ENCODE data around the gene USP25. TPM values are rescaled to one million over a fixed set of nuclear protein-coding genes. Genes with fewer than 3 reads are reported as not detected.

The USP25 gene
- total and polyA plus RNA-seq, 9 of the 15 experiments (the other 6 are each of a cell fraction or from before 2014, with no cell fraction given) = 7.8 to 44.9 (median 31.4) TPM

DNA sequence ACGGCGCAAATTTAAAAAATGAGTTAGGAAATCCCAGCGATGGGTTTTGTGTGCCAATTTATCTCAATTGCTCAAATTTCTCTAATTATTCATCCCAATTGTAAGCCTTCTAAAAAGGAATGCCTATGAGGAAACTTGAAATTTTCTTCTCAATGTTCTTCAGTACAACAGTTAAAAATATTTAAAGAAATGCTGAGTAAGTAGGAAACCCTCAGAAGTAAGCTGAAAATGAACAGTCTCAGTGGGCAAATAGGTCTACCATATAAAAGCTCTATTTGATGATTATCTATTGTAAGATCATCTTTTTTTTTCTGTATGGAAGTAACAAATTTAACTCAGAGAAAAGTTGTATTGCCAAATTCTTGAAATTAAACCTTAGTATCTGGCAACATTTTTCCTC, 1.7 kb upstream of the USP25 start:
- no peak for ATAC-seq
- Histone ChIP-seq H4K20me1 (replicated peaks; ENCODE audit: control insufficient read depth, insufficient read depth, low read length) (no peaks in the 10 kb centered on the region), H3K4me3 (no peak overlapping the region), H3K9me3 (replicated peaks; ENCODE audit: control insufficient read depth, insufficient read depth, low read depth, low read length) (no peaks in the 10 kb centered on the region), H3K9ac (ENCODE audit: insufficient read depth in 1 of 2, low read depth in 2 of 2, low read length in 2 of 2) (no peak overlapping the region), H3K36me3 (ENCODE audit: control insufficient read depth, insufficient read depth, low read length) (no peaks in the 10 kb centered on the region), H2AFZ (ENCODE audit: low read depth, low read length) (no peak overlapping the region), H3K27me3 (ENCODE audit: control insufficient read depth in 2 of 2, insufficient read depth in 2 of 2, low read length in 2 of 2) (no peaks in the 10 kb centered on the region), H3K79me2 (ENCODE audit: control insufficient read depth, insufficient read depth, low read length) (peaks cover 29% of the 10 kb centered on the region), H3K4me1 (replicated peaks in 1 of 2; ENCODE audit: control insufficient read depth in 2 of 2, insufficient read depth in 2 of 2, low read length in 2 of 2) (peaks cover 0 to 4% of the 10 kb centered on the region in 2 experiments; a peak in 1 of 5 replicates), H3K27ac (ENCODE audit: extremely low read depth, low read depth, low read length) (no peak overlapping the region), H3K9me1 (ENCODE audit: control insufficient read depth, insufficient read depth, low read length) (no peaks in the 10 kb centered on the region), H3K4me2 (ENCODE audit: insufficient read depth, low read length) (no peak overlapping the region)
- in situ Hi-C loops (cut with MboI) = no loop called here
- POLR2A ChIA-PET = interaction anchor here (0.6 kb wide), 1 partner anchor 319 kb away, joined by 3 read pairs; no protein-coding TSS in a partner anchor
- no peak for TF ChIP-seq HDAC2 (IDR thresholded peaks at IDR 0.05)
- TF ChIP-seq GTF2A2 (tag; IDR thresholded peaks at IDR 0.05) = no peak
- no peak for TF ChIP-seq ZNF347 (CRISPR knock-in tag; IDR thresholded peaks at IDR 0.05; ENCODE audit: low read depth)
- TF ChIP-seq EGR1 (conservative IDR thresholded peaks at IDR 0.05) = no peak
- TF ChIP-seq MEIS2 (IDR thresholded peaks at IDR 0.05; ENCODE audit: partially characterized antibody) = no peak
- peak; percentile 32; the same call in 1 of the 2 replicates for TF ChIP-seq MAFG (tag; conservative IDR thresholded peaks at IDR 0.05)
- TF ChIP-seq RBM39 (optimal IDR thresholded peaks at IDR 0.05; ENCODE audit: low read depth, low read length) = no peak
- TF ChIP-seq NELFE (IDR thresholded peaks at IDR 0.05; ENCODE audit: insufficient read depth, insufficient read length) = no peak
- no peak for TF ChIP-seq ZKSCAN1 (IDR thresholded peaks at IDR 0.05; ENCODE audit: low read depth, low read length)
- TF ChIP-seq, protein P1, sequence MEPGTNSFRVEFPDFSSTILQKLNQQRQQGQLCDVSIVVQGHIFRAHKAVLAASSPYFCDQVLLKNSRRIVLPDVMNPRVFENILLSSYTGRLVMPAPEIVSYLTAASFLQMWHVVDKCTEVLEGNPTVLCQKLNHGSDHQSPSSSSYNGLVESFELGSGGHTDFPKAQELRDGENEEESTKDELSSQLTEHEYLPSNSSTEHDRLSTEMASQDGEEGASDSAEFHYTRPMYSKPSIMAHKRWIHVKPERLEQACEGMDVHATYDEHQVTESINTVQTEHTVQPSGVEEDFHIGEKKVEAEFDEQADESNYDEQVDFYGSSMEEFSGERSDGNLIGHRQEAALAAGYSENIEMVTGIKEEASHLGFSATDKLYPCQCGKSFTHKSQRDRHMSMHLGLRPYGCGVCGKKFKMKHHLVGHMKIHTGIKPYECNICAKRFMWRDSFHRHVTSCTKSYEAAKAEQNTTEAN (CRISPR knock-in tag; IDR thresholded peaks at IDR 0.05) = no peak
- TF ChIP-seq ZNF316 (IDR thresholded peaks at IDR 0.05) = peak; percentile 76
- peak; percentile 15; the same call in 1 of the 2 replicates for TF ChIP-seq MAFF (IDR thresholded peaks at IDR 0.05; ENCODE audit: low read length)
- TF ChIP-seq C11orf30 (IDR thresholded peaks at IDR 0.05; ENCODE audit: low read depth) = peak; percentile 54
- DNase-seq (ENCODE audit: extremely low read depth in 1 of 4, low spot score in 3 of 4) = no peak
- CTCF ChIA-PET (ENCODE audit: low intra/inter-chr PET ratio) = no interaction called here
- intact Hi-C loops (cut with micrococcal nuclease) = no loop called here
- no TSS peak for BruUV-seq (replicated peaks)
- 91% methylated on average over 3 of the region's 3 CpGs for WGBS (ENCODE audit: insufficient coverage, low coverage, missing lambda C conversion rate)
- no peak for FAIRE-seq
